ENCODE data around the gene PTGES.

DNA sequence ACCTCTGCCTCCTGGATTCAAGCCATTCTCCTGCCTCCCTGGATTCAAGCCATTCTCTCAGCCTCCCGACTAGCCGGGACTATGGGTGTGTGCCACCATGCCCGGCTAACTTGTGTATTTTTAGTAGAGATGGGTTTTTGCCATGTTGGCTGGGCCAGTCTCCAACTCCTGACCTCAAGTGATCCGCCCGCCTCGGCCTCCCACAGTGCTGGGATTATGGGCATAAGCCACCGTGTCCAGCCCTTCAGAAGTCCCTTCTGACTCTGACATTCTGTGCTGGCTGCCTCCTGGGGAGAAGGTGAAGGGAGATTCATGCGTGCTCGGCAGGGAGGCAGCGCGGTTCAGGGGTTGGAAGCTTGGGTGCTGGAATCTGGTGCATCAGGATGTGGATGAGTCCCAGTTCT lies 58.6 kb downstream of the PTGES start:
- no peak for TF ChIP-seq POLR2A (IDR thresholded peaks at IDR 0.05; ENCODE audit: low read depth, low read length)
- TF ChIP-seq POLR2AphosphoS5 (IDR thresholded peaks at IDR 0.05; ENCODE audit: low read depth, low read length), result no peak

All from GM12891 (cell line).